Measurements from ENCODE around the gene PAPPA2.

PAPPA2 gene

GRCh38 chr1:176522310-176522845 lies 59.4 kb downstream of the PAPPA2 start:
- intact Hi-C loops (cut with micrococcal nuclease), result no loop called here
- H3K27me3 Mint-ChIP-seq, result no peaks in the 10 kb centered on the region

GRCh38 chr1:176529395-176530090 lies 66.6 kb downstream of the PAPPA2 start:
- Mint-ChIP-seq H3K4me1 (ENCODE audit: low read depth) (no peaks in the 10 kb centered on the region), H3K36me3 (ENCODE audit: low read depth) (no peaks in the 10 kb centered on the region), H3K9me3 (no peaks in the 10 kb centered on the region), H3K27me3 (no peaks in the 10 kb centered on the region), H3K27ac (no peak overlapping the region), H3K4me3 (no peak overlapping the region)
- intact Hi-C loops (cut with micrococcal nuclease), result no loop called here

More at GRCh38 chr1:176522310-176522845, 59.4 kb downstream of the PAPPA2 start:
- no peak overlapping the region for H3K4me3 Mint-ChIP-seq
- H3K9me3 Mint-ChIP-seq, result peaks cover 9% of the 10 kb centered on the region
- no peak overlapping the region for H3K27ac Mint-ChIP-seq
- no peaks in the 10 kb centered on the region for H3K36me3 Mint-ChIP-seq (ENCODE audit: low read depth)
- no peaks in the 10 kb centered on the region for H3K4me1 Mint-ChIP-seq (ENCODE audit: low read depth)

- Mint-ChIP-seq H3K9me3 (no peaks in the 10 kb centered on the region), H3K36me3 (ENCODE audit: low read depth) (no peaks in the 10 kb centered on the region), H3K27me3 (no peaks in the 10 kb centered on the region), H3K4me3 (no peak overlapping the region), H3K27ac (no peak overlapping the region), H3K4me1 (ENCODE audit: low read depth) (no peaks in the 10 kb centered on the region)
- intact Hi-C loops (cut with micrococcal nuclease), result no loop called here
Measured at GRCh38 chr1:176531036-176531435, 68.1 kb downstream of the PAPPA2 start.

GRCh38 chr1:176531921-176532897 lies 69.2 kb downstream of the PAPPA2 start:
- no peaks in the 10 kb centered on the region for H3K27me3 Mint-ChIP-seq
- H3K4me1 Mint-ChIP-seq (ENCODE audit: low read depth), result no peaks in the 10 kb centered on the region
- intact Hi-C loops (cut with micrococcal nuclease), result no loop called here
- H3K9me3 Mint-ChIP-seq, result no peaks in the 10 kb centered on the region
- H3K27ac Mint-ChIP-seq, result no peak overlapping the region
- no peaks in the 10 kb centered on the region for H3K36me3 Mint-ChIP-seq (ENCODE audit: low read depth)
- H3K4me3 Mint-ChIP-seq, result no peak overlapping the region

- Mint-ChIP-seq H3K27me3 (no peaks in the 10 kb centered on the region), H3K27ac (no peak overlapping the region), H3K36me3 (ENCODE audit: low read depth) (no peaks in the 10 kb centered on the region)
Measured at GRCh38 chr1:176533020-176533419, 70.0 kb downstream of the PAPPA2 start.

GRCh38 chr1:176536588-176536987 lies 73.6 kb downstream of the PAPPA2 start:
- no peak overlapping the region for H3K27ac Mint-ChIP-seq
- intact Hi-C loops (cut with micrococcal nuclease), result no loop called here
- no peaks in the 10 kb centered on the region for H3K27me3 Mint-ChIP-seq
- H3K9me3 Mint-ChIP-seq, result no peaks in the 10 kb centered on the region
- no peaks in the 10 kb centered on the region for H3K36me3 Mint-ChIP-seq (ENCODE audit: low read depth)
- no peak overlapping the region for H3K4me3 Mint-ChIP-seq
- H3K4me1 Mint-ChIP-seq (ENCODE audit: low read depth), result no peaks in the 10 kb centered on the region

More at GRCh38 chr1:176533020-176533419, 70.0 kb downstream of the PAPPA2 start:
- no peaks in the 10 kb centered on the region for H3K9me3 Mint-ChIP-seq
- no peak overlapping the region for H3K4me3 Mint-ChIP-seq
- intact Hi-C loops (cut with micrococcal nuclease), result no loop called here
- H3K4me1 Mint-ChIP-seq (ENCODE audit: low read depth), result no peaks in the 10 kb centered on the region

GRCh38 chr1:176539018-176539417 lies 76.0 kb downstream of the PAPPA2 start:
- no peaks in the 10 kb centered on the region for H3K27me3 Mint-ChIP-seq
- H3K9me3 Mint-ChIP-seq, result no peaks in the 10 kb centered on the region
- H3K27ac Mint-ChIP-seq, result no peak overlapping the region
- no peaks in the 10 kb centered on the region for H3K4me1 Mint-ChIP-seq (ENCODE audit: low read depth)
- intact Hi-C loops (cut with micrococcal nuclease), result no loop called here
- no peaks in the 10 kb centered on the region for H3K36me3 Mint-ChIP-seq (ENCODE audit: low read depth)
- no peak overlapping the region for H3K4me3 Mint-ChIP-seq

- Mint-ChIP-seq H3K27me3 (no peaks in the 10 kb centered on the region), H3K4me1 (ENCODE audit: low read depth) (no peaks in the 10 kb centered on the region), H3K36me3 (ENCODE audit: low read depth) (no peaks in the 10 kb centered on the region), H3K4me3 (no peak overlapping the region), H3K9me3 (no peaks in the 10 kb centered on the region), H3K27ac (no peak overlapping the region)
- intact Hi-C loops (cut with micrococcal nuclease), result no loop called here
Measured at GRCh38 chr1:176540428-176540827, 77.5 kb downstream of the PAPPA2 start.

GRCh38 chr1:176541663-176542062 lies 78.7 kb downstream of the PAPPA2 start:
- H3K4me1 Mint-ChIP-seq (ENCODE audit: low read depth), result no peaks in the 10 kb centered on the region
- H3K9me3 Mint-ChIP-seq, result no peaks in the 10 kb centered on the region
- H3K27ac Mint-ChIP-seq, result no peak overlapping the region
- H3K27me3 Mint-ChIP-seq, result no peaks in the 10 kb centered on the region
- intact Hi-C loops (cut with micrococcal nuclease), result no loop called here
- no peaks in the 10 kb centered on the region for H3K36me3 Mint-ChIP-seq (ENCODE audit: low read depth)
- H3K4me3 Mint-ChIP-seq, result no peak overlapping the region

- H3K27ac Mint-ChIP-seq, result no peak overlapping the region
- H3K4me1 Mint-ChIP-seq (ENCODE audit: low read depth), result no peaks in the 10 kb centered on the region
- H3K4me3 Mint-ChIP-seq, result no peak overlapping the region
- no peaks in the 10 kb centered on the region for H3K27me3 Mint-ChIP-seq
- H3K36me3 Mint-ChIP-seq (ENCODE audit: low read depth), result no peaks in the 10 kb centered on the region
- no peaks in the 10 kb centered on the region for H3K9me3 Mint-ChIP-seq
- intact Hi-C loops (cut with micrococcal nuclease), result no loop called here
Measured at GRCh38 chr1:176542352-176542751, 79.4 kb downstream of the PAPPA2 start.

- Mint-ChIP-seq H3K4me3 (no peak overlapping the region), H3K36me3 (ENCODE audit: low read depth) (no peaks in the 10 kb centered on the region), H3K9me3 (no peaks in the 10 kb centered on the region), H3K27ac (no peak overlapping the region), H3K27me3 (no peaks in the 10 kb centered on the region), H3K4me1 (ENCODE audit: low read depth) (no peaks in the 10 kb centered on the region)
- intact Hi-C loops (cut with micrococcal nuclease), result no loop called here
Measured at GRCh38 chr1:176543360-176544129, 80.6 kb downstream of the PAPPA2 start.

GRCh38 chr1:176545034-176545639 lies 82.2 kb downstream of the PAPPA2 start:
- intact Hi-C loops (cut with micrococcal nuclease), result no loop called here
- Mint-ChIP-seq H3K4me1 (ENCODE audit: low read depth) (no peaks in the 10 kb centered on the region), H3K9me3 (no peaks in the 10 kb centered on the region), H3K36me3 (ENCODE audit: low read depth) (no peaks in the 10 kb centered on the region), H3K4me3 (no peak overlapping the region), H3K27ac (no peak overlapping the region), H3K27me3 (no peaks in the 10 kb centered on the region)

GRCh38 chr1:176546825-176547224 lies 83.8 kb downstream of the PAPPA2 start:
- Mint-ChIP-seq H3K27me3 (no peaks in the 10 kb centered on the region), H3K27ac (no peak overlapping the region), H3K4me3 (no peak overlapping the region), H3K36me3 (ENCODE audit: low read depth) (no peaks in the 10 kb centered on the region), H3K4me1 (ENCODE audit: low read depth) (no peaks in the 10 kb centered on the region), H3K9me3 (no peaks in the 10 kb centered on the region)
- intact Hi-C loops (cut with micrococcal nuclease), result no loop called here

Data from dendritic cell treated with granulocyte-macrophage colony-stimulating factor and Interleukin-4, amounts not matched to agents 40 ng/mL and 50 ng/mL, for 4 days (primary cell).